ENCODE measurements around the gene CDC7. TPM values are rescaled to one million over a fixed set of nuclear protein-coding genes. Genes with fewer than 3 reads are reported as not detected.

The CDC7 gene
- total RNA-seq, 1 experiment from 2014 or later: 41.6 TPM

GRCh38 chr1:91520942-91521507 lies 20.4 kb downstream of the CDC7 start:
- Histone ChIP-seq H3K56ac (ENCODE audit: insufficient read length, low read depth, low read length) (no peak overlapping the region), H3K23me2 (ENCODE audit: insufficient read length, low read depth, low read length, poor library complexity, severe bottlenecking) (no peaks in the 10 kb centered on the region), H2BK120ac (ENCODE audit: low read depth, low read length, poor library complexity, severe bottlenecking) (no peak overlapping the region), H4K20me1 (ENCODE audit: control insufficient read depth, insufficient read depth, insufficient read length) (no peaks in the 10 kb centered on the region), H3K23ac (ENCODE audit: insufficient read length, low read depth, low read length) (no peak overlapping the region), H3T11ph (ENCODE audit: low read length) (no peak overlapping the region), H4K8ac (replicated peaks; ENCODE audit: insufficient read length, low read depth, low read length) (no peak overlapping the region), H3K18ac (ENCODE audit: insufficient read length, low read depth, low read length) (no peak overlapping the region), H3K27ac (ENCODE audit: insufficient read length, low read depth, low read length) (no peak overlapping the region), H3K79me1 (ENCODE audit: insufficient read depth, low read depth, low read length, poor library complexity, severe bottlenecking) (no peaks in the 10 kb centered on the region), H3K14ac (ENCODE audit: insufficient read depth, low read length) (no peak overlapping the region), H4K91ac (ENCODE audit: insufficient read length, low read depth, low read length) (no peak overlapping the region), H2BK5ac (ENCODE audit: insufficient read length, low read length) (no peak overlapping the region), H2AFZ (ENCODE audit: low read length) (no peak overlapping the region), H2BK15ac (ENCODE audit: low read depth, low read length) (no peak overlapping the region), H2BK20ac (ENCODE audit: low read depth, low read length, poor library complexity, severe bottlenecking) (no peak overlapping the region), H3K4ac (ENCODE audit: low read depth, low read length) (no peak overlapping the region), H3K27me3 (ENCODE audit: insufficient read depth, low read length) (no peaks in the 10 kb centered on the region), H2BK12ac (ENCODE audit: insufficient read length, low read depth, low read length) (no peak overlapping the region), H2AK5ac (ENCODE audit: insufficient read length, low read length) (no peak overlapping the region), H3K9me3 (ENCODE audit: control insufficient read depth, low read depth, low read length) (no peaks in the 10 kb centered on the region), H4K5ac (ENCODE audit: insufficient read length, low read depth, low read length) (no peak overlapping the region), H3K4me2 (ENCODE audit: insufficient read depth, insufficient read length, low read length) (no peak overlapping the region), H3K9ac (ENCODE audit: extremely low read depth, insufficient read length, low read length) (no peak overlapping the region), H3K79me2 (ENCODE audit: insufficient read depth, low read length) (no peaks in the 10 kb centered on the region), H3K4me1 (ENCODE audit: insufficient read depth, low read length) (no peaks in the 10 kb centered on the region)
- Mint-ChIP-seq H3K27me3 (ENCODE audit: low read depth) (no peaks in the 10 kb centered on the region), H3K27ac (no peak overlapping the region), H3K4me1 (no peaks in the 10 kb centered on the region), H3K9me3 (no peaks in the 10 kb centered on the region), H3K36me3 (ENCODE audit: insufficient read depth in 1 of 3, low read depth in 3 of 3) (peaks cover 20 to 38% (median 35%) of the 10 kb centered on the region in 3 experiments; a peak in 6 of 7 replicates), H3K4me3 (no peak overlapping the region)
- no peak for TF ChIP-seq CTCF (conservative IDR thresholded peaks at IDR 0.05)
- no peak for DNase-seq
- no CpG with 5 or more reads among the region's 2 CpGs for WGBS (ENCODE audit: extremely low coverage, insufficient read length, low lambda C conversion rate)
